Stimulated activated CD8-positive, alpha-beta memory T cell treated with anti-CD3 and anti-CD28 coated beads, Interleukin-15, amount 100 ng/mL, for 24 hours (primary cell): Measurements from ENCODE around the gene ZFYVE28.

Experiments
- DNase-seq: peaks from one replicate; pipeline ENCODE4 v3.0.0-alpha.2; 2020; ENCODE audit warnings: low read depth

The ZFYVE28 gene

GRCh38 chr4:2428496-2429213, 10.2 kb upstream of the ZFYVE28 start:
- DNase-seq = no peak

GRCh38 chr4:2427383-2428334, 9.2 kb upstream of the ZFYVE28 start:
- DNase-seq = no peak

- DNase-seq = no peak
Measured at GRCh38 chr4:2426711-2427275, 8.3 kb upstream of the ZFYVE28 start.

- DNase-seq = no peak
Measured at GRCh38 chr4:2426069-2426397, 7.6 kb upstream of the ZFYVE28 start.

- no peak for DNase-seq
Measured at GRCh38 chr4:2425386-2426068, 7.1 kb upstream of the ZFYVE28 start.

GRCh38 chr4:2424581-2424980, 6.1 kb upstream of the ZFYVE28 start:
- DNase-seq = no peak

- no peak for DNase-seq
Measured at GRCh38 chr4:2423695-2424094, 5.2 kb upstream of the ZFYVE28 start.

- no peak for DNase-seq
Measured at GRCh38 chr4:2423066-2423465, 4.6 kb upstream of the ZFYVE28 start.

GRCh38 chr4:2421928-2422327, 3.5 kb upstream of the ZFYVE28 start:
- DNase-seq = no peak

GRCh38 chr4:2419814-2420213, 1.4 kb upstream of the ZFYVE28 start:
- no peak for DNase-seq

- DNase-seq = peak; percentile 95
Measured at GRCh38 chr4:2418650-2419571, 466 bp upstream of the ZFYVE28 start, which contains the start of gene CFAP99. Gene CFAP99 (plus strand): TSS chr4:2418955.

- DNase-seq = no peak
Measured at GRCh38 chr4:2417226-2417764, 1.1 kb downstream of the ZFYVE28 start.

- DNase-seq = no peak
Measured at GRCh38 chr4:2416564-2417225, 1.8 kb downstream of the ZFYVE28 start.

GRCh38 chr4:2415881-2416563, 2.4 kb downstream of the ZFYVE28 start:
- DNase-seq = no peak

GRCh38 chr4:2415213-2415612, 3.2 kb downstream of the ZFYVE28 start:
- no peak for DNase-seq

- no peak for DNase-seq
Measured at GRCh38 chr4:2413821-2414610, 4.4 kb downstream of the ZFYVE28 start.

- peak; percentile 61 for DNase-seq
Measured at GRCh38 chr4:2412885-2413716, 5.3 kb downstream of the ZFYVE28 start.

GRCh38 chr4:2412534-2412884, 5.9 kb downstream of the ZFYVE28 start:
- DNase-seq = no peak
